ENCODE data around the gene TMEM61.

TMEM61 gene

DNA sequence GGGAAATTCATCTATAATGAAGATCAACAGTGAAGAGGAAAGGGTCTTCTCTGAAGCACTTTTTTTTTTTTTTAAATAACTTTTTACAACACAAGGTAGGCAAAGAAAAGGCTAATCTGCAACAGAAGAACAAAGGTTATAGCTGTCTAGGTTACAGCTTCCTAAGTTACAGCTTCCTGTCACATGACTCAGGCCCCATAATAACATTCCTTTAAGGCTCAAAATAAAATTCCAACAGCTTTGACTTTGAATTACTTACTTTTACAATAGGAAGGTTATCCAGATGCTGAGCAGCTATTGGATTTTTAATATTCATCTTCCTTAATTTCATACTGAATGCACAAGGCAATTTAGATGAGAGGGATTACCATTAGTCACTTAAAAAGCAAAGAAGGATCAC is 40.4 kb upstream of the TMEM61 start:
- TF ChIP-seq, protein P1, sequence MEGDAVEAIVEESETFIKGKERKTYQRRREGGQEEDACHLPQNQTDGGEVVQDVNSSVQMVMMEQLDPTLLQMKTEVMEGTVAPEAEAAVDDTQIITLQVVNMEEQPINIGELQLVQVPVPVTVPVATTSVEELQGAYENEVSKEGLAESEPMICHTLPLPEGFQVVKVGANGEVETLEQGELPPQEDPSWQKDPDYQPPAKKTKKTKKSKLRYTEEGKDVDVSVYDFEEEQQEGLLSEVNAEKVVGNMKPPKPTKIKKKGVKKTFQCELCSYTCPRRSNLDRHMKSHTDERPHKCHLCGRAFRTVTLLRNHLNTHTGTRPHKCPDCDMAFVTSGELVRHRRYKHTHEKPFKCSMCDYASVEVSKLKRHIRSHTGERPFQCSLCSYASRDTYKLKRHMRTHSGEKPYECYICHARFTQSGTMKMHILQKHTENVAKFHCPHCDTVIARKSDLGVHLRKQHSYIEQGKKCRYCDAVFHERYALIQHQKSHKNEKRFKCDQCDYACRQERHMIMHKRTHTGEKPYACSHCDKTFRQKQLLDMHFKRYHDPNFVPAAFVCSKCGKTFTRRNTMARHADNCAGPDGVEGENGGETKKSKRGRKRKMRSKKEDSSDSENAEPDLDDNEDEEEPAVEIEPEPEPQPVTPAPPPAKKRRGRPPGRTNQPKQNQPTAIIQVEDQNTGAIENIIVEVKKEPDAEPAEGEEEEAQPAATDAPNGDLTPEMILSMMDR (IDR thresholded peaks at IDR 0.05; ENCODE audit: low read depth, low read length) = no peak
- in situ Hi-C loops (cut with HindIII; ENCODE audit: low sequenced_read_pairs) = no loop called here
- no peak overlapping the region for H3K4me3 ChIP-seq (ENCODE audit: low read depth, low read length)
- no peak for DNase-seq (ENCODE audit: low read depth, low spot score)

DNA sequence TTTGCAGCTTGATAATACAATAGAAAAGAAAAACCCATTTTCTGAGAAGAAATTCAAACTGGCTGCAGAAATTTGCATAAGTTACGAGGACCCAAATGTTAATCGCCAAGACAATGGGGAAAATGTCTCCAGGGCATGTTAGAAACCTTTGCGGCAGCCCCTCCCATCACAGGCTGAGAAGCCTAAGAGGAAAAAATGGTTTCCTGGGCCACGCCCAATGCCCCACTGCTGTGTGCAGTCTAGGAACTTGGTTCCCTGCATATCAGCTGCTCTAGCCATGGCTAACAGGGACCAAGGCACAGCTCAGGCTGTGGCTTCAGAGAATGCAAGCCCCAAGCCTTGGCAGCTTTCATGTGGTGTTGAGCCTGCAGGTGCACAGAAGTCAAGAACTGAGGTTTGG is 37.5 kb upstream of the TMEM61 start:
- DNase-seq (ENCODE audit: low read depth, low spot score) = no peak
- TF ChIP-seq, protein P1 (IDR thresholded peaks at IDR 0.05; ENCODE audit: low read depth, low read length) = no peak
- no peak overlapping the region for H3K4me3 ChIP-seq (ENCODE audit: low read depth, low read length)
- in situ Hi-C loops (cut with HindIII; ENCODE audit: low sequenced_read_pairs) = no loop called here

DNA sequence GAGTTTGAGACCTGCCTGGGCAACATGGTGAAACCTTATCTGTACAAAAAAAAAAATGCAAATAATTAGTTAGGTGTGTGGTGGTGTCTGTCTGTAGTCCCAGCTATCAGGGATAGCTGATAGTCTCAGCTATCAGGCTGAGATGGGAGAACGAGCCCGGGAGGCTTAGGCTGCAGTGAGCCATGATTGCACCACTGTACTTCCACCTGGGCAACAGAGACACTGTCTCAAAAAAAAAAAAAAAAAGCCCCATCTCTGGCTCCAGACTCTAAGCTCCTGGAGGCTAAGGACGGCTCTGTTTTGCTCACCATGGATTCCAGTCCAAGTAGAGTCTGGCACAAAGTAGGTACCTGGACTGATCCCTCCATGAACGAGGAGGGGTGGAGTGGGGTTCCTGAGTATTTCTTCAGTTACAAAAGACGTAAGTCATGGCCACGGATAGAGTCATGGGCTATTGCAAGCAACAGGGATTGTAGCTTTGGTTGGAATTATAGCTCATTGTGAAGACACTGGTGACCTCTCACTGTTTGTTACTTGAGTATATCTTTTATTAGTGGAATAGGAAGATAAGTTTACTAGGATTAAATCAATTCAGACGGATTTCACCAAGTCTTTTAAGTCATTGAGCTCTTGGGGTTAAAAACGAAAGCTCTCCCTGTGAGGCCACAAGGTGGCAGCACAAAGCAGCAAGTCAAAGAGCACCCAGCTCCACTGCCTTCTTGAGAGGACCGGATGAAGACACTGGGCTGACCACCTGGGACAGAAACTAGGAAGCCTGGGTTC is 35.6 kb upstream of the TMEM61 start:
- no peak overlapping the region for H3K4me3 ChIP-seq (ENCODE audit: low read depth, low read length)
- in situ Hi-C loops (cut with HindIII; ENCODE audit: low sequenced_read_pairs) = no loop called here
- peak; percentile 85 for DNase-seq (ENCODE audit: low read depth, low spot score)
- TF ChIP-seq, protein P1 (IDR thresholded peaks at IDR 0.05; ENCODE audit: low read depth, low read length) = peak; percentile 89

DNA sequence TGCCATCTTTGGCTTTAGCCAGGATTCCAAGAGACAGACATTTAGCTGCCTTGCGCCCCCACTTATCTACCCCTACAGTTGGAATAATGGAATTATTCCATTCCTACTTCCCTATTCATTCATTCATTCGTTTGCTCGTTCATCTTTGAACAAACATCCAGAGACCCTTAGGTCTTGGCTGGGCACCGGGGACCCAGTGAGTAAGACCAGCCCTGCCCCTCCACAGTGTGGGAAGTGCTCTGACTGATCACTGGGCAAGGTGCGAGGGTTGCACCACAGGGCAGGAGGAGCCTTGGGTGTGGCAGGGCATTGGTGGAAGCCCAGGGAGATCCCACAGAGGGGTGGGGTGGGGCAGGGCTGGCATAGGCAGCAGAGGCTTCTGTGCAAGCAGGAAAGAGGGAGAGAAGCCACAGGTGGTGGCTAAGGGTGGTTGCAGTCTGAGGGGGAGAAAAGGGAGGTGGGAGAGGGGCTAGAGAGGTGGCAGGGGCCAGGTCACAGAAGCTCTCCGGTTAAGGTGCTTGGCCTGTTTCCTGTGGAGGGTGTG is 35.0 kb upstream of the TMEM61 start:
- no peak overlapping the region for H3K4me3 ChIP-seq (ENCODE audit: low read depth, low read length)
- TF ChIP-seq, protein P1 (IDR thresholded peaks at IDR 0.05; ENCODE audit: low read depth, low read length) = no peak
- DNase-seq (ENCODE audit: low read depth, low spot score) = no peak
- in situ Hi-C loops (cut with HindIII; ENCODE audit: low sequenced_read_pairs) = no loop called here

DNA sequence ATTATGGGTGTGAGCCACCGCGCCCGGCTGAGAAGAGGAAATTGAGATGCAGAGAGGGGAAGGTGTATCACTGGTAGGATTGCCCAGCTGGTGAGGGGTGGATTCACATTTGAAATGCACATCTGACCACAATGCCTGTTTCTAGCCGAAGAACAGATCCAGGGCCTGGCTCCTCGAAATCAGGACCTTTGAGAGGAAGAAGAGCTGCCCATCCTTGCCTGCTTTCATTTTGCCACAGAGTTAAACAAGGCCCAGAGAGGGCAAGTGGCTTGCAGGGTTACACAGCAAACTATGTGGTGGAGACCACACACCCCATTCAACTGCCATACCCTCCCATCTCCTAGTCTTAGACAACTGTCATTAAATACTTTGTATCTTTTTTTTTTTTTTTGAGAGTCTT is 32.9 kb upstream of the TMEM61 start:
- TF ChIP-seq, protein P1 (IDR thresholded peaks at IDR 0.05; ENCODE audit: low read depth, low read length) = no peak
- no peak for DNase-seq (ENCODE audit: low read depth, low spot score)
- no peak overlapping the region for H3K4me3 ChIP-seq (ENCODE audit: low read depth, low read length)
- in situ Hi-C loops (cut with HindIII; ENCODE audit: low sequenced_read_pairs) = no loop called here

DNA sequence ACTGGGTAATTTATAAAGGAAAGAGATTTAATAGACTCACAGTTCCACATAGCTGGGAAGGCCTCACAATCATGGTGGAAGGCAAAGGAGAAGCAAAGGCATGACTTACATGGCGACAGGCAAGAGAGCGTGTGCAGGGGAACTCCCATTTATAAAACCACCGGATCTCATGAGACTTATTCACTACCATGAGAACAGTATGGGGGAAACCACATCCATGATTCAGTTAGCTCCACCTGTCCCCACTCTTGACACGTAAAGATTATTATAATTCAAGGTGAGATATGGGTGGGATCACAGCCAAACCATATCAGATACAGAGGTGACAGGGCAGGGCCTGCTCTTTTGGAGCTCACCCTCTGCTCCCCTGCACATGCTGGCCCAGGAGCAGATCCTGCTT is 31.4 kb upstream of the TMEM61 start:
- TF ChIP-seq, protein P1 (IDR thresholded peaks at IDR 0.05; ENCODE audit: low read depth, low read length) = no peak
- H3K4me3 ChIP-seq (ENCODE audit: low read depth, low read length) = no peak overlapping the region
- no peak for DNase-seq (ENCODE audit: low read depth, low spot score)
- in situ Hi-C loops (cut with HindIII; ENCODE audit: low sequenced_read_pairs) = no loop called here
